GM23248 (cell line): Measurements from ENCODE around the gene PHLPP1.

Experiments used
- EZH2 ChIP-seq: fragments of 200-600 bp; sonication (generic); IDR thresholded peaks from 2 replicates; pipeline ENCODE4 v1.6.1; 2018; ENCODE audit warnings: antibody characterized with exemption, mild to moderate bottlenecking; ENCODE audit not compliant: insufficient read depth, poor library complexity, severe bottlenecking
- EZH2phosphoT487 ChIP-seq: fragments of 200-600 bp; sonication (generic); IDR thresholded peaks from 2 replicates; pipeline ENCODE4 v1.6.1; 2018; ENCODE audit warnings: antibody characterized with exemption, moderate library complexity, mild to moderate bottlenecking, low read depth; ENCODE audit not compliant: insufficient read depth

DNA sequence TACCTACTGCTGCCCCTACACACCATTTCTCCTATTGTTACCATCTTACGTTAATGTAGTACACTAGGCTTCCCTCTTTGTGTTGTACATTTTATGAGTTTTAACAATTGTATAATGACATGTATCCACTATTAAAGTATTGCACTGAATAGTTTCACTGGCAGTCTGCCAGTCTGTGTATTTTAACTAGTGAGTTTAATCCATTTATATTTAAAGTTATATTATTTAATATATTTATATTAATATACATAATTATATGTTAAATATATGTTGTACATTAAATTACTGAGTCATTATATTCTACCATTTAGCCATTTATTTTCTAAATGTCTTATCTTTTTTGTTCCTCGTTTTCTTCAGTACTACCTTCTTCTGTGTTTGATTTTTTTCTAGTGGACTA lies 44.8 kb upstream of the PHLPP1 start:
- TF ChIP-seq EZH2phosphoT487 (no peak), EZH2 (no peak)
